Natural killer cell (primary cell): Measurements from ENCODE around the gene ZNF385C. TPM values are rescaled to one million over a fixed set of nuclear protein-coding genes. Genes with fewer than 3 reads are reported as not detected.

Source experiments
- ATAC-seq, 3 donors: fragments of 150-1000 bp in 2 of 3; fragments of 200-7000 bp in 1 of 3; cut with Tn5 transposase; 1 replicate in 1 of 3; 2 replicates in 2 of 3; pipeline ENCODE4 v1.10.0; 2021; ENCODE audit warnings: mild to moderate bottlenecking in 2 of 3, moderate library complexity in 2 of 3
- DNase-seq, 2 donors: peaks; one replicate each; pipeline versions ENCODE4 v3.0.0 to v3.0.0-alpha.2; 2013 to 2021; ENCODE audit warnings: mixed read lengths in 1 of 2
- H3K27ac ChIP-seq: one replicate; pipeline ENCODE4 v1.5.1; 2013; ENCODE audit warnings: mild to moderate bottlenecking, low read length
- H3K27me3 ChIP-seq: one replicate; pipeline ENCODE4 v1.6.1; 2013; ENCODE audit warnings: low read length; ENCODE audit not compliant: control insufficient read depth, insufficient read depth
- H3K36me3 ChIP-seq: one replicate; pipeline ENCODE4 v1.6.1; 2013; ENCODE audit warnings: low read length; ENCODE audit not compliant: control insufficient read depth, insufficient read depth
- H3K4me1 ChIP-seq: one replicate; pipeline ENCODE4 v1.6.1; 2013; ENCODE audit warnings: low read length; ENCODE audit not compliant: control insufficient read depth, insufficient read depth
- H3K4me3 ChIP-seq: one replicate; pipeline ENCODE4 v1.5.1; 2013; ENCODE audit warnings: low read length
- H3K9me3 ChIP-seq: one replicate; pipeline ENCODE4 v1.6.1; 2013; ENCODE audit warnings: low read length; ENCODE audit not compliant: control insufficient read depth, insufficient read depth
- H3K27ac Mint-ChIP-seq, 2 donors: one replicate each; pipeline ENCODE4 v1.8.0; 2022; ENCODE audit warnings: mild to moderate bottlenecking in 2 of 2, mixed read lengths in 2 of 2, moderate library complexity in 1 of 2
- H3K27me3 Mint-ChIP-seq, 2 donors: one replicate each; pipeline ENCODE4 v1.8.0; 2022; ENCODE audit warnings: low read depth in 2 of 2, mixed read lengths in 2 of 2
- H3K36me3 Mint-ChIP-seq: one replicate; pipeline ENCODE4 v1.8.0; 2022; ENCODE audit warnings: mixed read lengths
- H3K4me1 Mint-ChIP-seq, 2 donors: one replicate each; pipeline ENCODE4 v1.8.0; 2022; ENCODE audit warnings: mixed read lengths in 2 of 2
- H3K4me3 Mint-ChIP-seq: one replicate; pipeline ENCODE4 v1.8.0; 2022; ENCODE audit warnings: mild to moderate bottlenecking, moderate library complexity, mixed read lengths
- H3K9me3 Mint-ChIP-seq, 2 donors: one replicate each; pipeline ENCODE4 v1.8.0; 2022; ENCODE audit warnings: mixed read lengths in 2 of 2
- WGBS: methylation state at CpG from one replicate; pipeline ENCODE4 v1.1.7; 2013; ENCODE audit warnings: missing lambda C conversion rate; ENCODE audit not compliant: insufficient coverage; 5-methylcytosine and 5-hydroxymethylcytosine counted together
- intact Hi-C: fragments of 100-400 bp; cut with micrococcal nuclease; formaldehyde crosslinking; loops from one replicate; pipeline ENCODE4 v1.14.2; 2022
- total RNA-seq, 4 donors: library from RNA; stranded (reverse); fragments of 120-200 nt in 1 of 4; gene quantifications; one replicate each; pipeline versions ENCODE4 v1.2.3 to v1.2.4, GENCODE V29; 2013 to 2022
- TF ChIP-seq, protein P1 (sequence below): fragments of 200-600 bp; IDR thresholded peaks from one replicate; pipeline ENCODE4 v1.8.0; 2022; ENCODE audit warnings: antibody characterized with exemption

Gene ZNF385C
- total RNA-seq, 3 donors from 2014 or later (not counting 1 experiment from before 2014, with no cell fraction given) = 0.28 TPM; not detected in 2

DNA sequence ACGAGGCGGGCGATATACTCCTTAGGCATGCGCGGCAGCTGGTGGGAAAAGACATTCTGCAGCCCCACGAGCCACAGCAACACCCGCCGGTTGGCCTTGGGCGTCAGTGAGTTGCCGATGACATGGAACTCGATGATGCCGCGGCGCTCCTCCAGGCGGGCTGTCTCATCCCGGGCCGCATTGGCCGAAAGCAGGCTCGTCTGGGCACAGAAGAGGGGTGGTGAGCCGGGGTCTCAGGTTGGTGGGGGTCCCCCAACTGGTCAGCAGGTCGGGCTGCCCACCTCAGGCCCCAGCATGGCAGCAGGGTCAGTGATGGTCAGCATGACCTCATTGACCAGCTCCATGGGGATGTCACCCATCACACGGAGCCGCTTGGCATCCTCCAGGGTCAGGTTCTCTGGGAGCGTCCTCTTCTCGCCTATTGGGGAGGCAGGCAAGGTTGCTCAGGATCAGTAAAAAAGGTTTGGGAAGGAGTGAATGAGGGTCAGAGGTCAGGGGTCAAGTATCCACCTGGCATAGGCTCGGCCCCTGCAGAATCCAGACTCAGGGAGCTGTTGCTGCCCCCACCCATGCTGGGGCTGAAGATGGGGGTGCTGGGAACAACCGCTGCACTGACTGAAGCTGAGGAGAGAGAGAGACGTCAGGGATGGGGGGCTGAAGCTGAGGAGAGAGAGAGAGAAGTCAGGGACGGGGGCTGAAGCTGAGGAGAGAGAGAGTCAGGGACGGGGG is 19.3 kb upstream of the ZNF385C start:
- H3K9me3 Mint-ChIP-seq = no peaks in the 10 kb centered on the region
- 94% methylated on average over 30 of the region's 30 CpGs for WGBS
- intact Hi-C loops = loop anchor here (5.0 kb wide), 1 partner anchor 380 kb away; no protein-coding TSS in a partner anchor
- H3K9me3 ChIP-seq = no peaks in the 10 kb centered on the region
- DNase-seq = no peak
- no peak overlapping the region for H3K4me3 Mint-ChIP-seq
- no peak for ATAC-seq
- peaks cover 5 to 28% of the 10 kb centered on the region in 2 donors for H3K4me1 Mint-ChIP-seq
- H3K27ac ChIP-seq = no peak overlapping the region
- TF ChIP-seq, protein P1, sequence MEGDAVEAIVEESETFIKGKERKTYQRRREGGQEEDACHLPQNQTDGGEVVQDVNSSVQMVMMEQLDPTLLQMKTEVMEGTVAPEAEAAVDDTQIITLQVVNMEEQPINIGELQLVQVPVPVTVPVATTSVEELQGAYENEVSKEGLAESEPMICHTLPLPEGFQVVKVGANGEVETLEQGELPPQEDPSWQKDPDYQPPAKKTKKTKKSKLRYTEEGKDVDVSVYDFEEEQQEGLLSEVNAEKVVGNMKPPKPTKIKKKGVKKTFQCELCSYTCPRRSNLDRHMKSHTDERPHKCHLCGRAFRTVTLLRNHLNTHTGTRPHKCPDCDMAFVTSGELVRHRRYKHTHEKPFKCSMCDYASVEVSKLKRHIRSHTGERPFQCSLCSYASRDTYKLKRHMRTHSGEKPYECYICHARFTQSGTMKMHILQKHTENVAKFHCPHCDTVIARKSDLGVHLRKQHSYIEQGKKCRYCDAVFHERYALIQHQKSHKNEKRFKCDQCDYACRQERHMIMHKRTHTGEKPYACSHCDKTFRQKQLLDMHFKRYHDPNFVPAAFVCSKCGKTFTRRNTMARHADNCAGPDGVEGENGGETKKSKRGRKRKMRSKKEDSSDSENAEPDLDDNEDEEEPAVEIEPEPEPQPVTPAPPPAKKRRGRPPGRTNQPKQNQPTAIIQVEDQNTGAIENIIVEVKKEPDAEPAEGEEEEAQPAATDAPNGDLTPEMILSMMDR = no peak
- no peaks in the 10 kb centered on the region for H3K36me3 Mint-ChIP-seq
- H3K4me1 ChIP-seq = peaks cover 36% of the 10 kb centered on the region
- H3K36me3 ChIP-seq = peaks cover 3% of the 10 kb centered on the region
- no peak overlapping the region for H3K4me3 ChIP-seq
- H3K27me3 ChIP-seq = no peaks in the 10 kb centered on the region
- H3K27ac Mint-ChIP-seq = peak overlapping the region in 1 of 2 donors; percentile 80
- no peaks in the 10 kb centered on the region for H3K27me3 Mint-ChIP-seq

DNA sequence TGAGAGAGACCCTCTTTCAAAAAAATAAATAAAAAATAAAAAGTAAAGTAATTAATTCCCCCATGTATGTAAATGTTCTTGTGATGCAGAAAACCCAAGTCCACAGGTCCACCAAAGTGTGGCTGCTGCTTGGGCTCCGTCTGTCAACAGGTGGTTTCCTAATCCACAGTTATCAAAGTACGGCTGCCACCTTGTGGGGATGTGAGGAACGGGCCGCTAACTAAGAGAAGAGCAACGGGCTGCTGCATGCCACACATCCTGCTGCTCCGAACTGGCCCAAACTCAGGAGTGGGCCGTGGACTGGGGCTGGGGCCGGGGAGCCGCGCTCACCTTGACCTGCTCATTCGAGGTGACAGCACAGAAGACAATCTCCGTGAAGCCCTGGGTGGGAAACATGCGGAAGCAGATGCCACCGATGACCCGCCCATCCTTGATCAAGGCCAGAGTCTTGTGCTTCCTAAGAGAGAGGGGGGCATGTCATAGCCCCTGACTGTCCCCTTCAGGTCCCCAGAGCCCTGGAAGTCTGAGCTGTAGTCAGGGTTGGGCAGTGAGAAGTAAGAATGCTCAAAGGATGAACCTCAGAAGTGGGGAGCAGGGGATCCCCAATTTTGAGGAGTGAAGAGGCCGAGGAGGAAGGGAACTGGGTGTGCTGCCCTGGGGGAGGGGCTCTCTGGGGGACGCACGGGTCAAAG is 18.6 kb upstream of the ZNF385C start:
- H3K27ac ChIP-seq = peak overlapping the region; percentile 39
- H3K4me3 Mint-ChIP-seq = peak overlapping the region; percentile 25
- WGBS = 46% methylated on average over 18 of the region's 18 CpGs
- peaks cover 9 to 35% of the 10 kb centered on the region in 2 donors for H3K4me1 Mint-ChIP-seq
- DNase-seq = peak; percentile 79 to 92
- H3K9me3 Mint-ChIP-seq = no peaks in the 10 kb centered on the region
- peaks cover 3% of the 10 kb centered on the region for H3K36me3 ChIP-seq
- TF ChIP-seq, protein P1 = peak; percentile 78
- no peaks in the 10 kb centered on the region for H3K36me3 Mint-ChIP-seq
- no peaks in the 10 kb centered on the region for H3K27me3 ChIP-seq
- H3K4me3 ChIP-seq = no peak overlapping the region
- peaks cover 40% of the 10 kb centered on the region for H3K4me1 ChIP-seq
- intact Hi-C loops = loop anchor here (1.0 to 5.0 kb wide), 4 partner anchors 50 to 380 kb away; no protein-coding TSS in a partner anchor
- peak; percentile 56 to 70 (median 60) for ATAC-seq
- peak overlapping the region in 1 of 2 donors; percentile 80 for H3K27ac Mint-ChIP-seq
- H3K27me3 Mint-ChIP-seq = no peaks in the 10 kb centered on the region
- H3K9me3 ChIP-seq = no peaks in the 10 kb centered on the region

DNA sequence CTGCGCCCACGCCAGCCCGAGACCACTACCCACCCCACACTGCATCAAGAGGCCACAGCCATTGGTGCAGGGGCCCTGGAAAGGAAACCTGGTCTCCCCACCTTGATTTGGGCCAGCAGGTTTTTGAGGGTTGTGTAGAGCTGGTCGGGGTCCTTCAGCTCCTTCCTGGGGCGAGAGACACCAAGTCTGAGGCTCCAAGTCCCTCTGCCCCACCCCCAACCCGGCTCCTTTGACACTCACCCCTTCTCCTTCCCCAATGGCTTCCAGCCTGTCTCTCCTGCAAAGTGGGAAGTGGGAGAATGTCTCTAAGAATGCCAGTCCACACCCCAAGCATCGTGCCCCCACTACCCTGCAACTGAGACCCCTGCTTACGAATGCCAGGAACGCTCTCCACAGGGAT is 15.8 kb upstream of the ZNF385C start:
- H3K27ac ChIP-seq = no peak overlapping the region
- WGBS = 95% methylated on average over 6 of the region's 9 CpGs
- peaks cover 11% of the 10 kb centered on the region for H3K36me3 ChIP-seq
- no peaks in the 10 kb centered on the region for H3K27me3 ChIP-seq
- TF ChIP-seq, protein P1 = no peak
- Mint-ChIP-seq H3K27me3 (no peaks in the 10 kb centered on the region), H3K36me3 (no peaks in the 10 kb centered on the region), H3K4me1 (peaks cover 5 to 29% of the 10 kb centered on the region in 2 donors), H3K27ac (peak overlapping the region in 1 of 2 donors; percentile 82), H3K9me3 (no peaks in the 10 kb centered on the region), H3K4me3 (peak overlapping the region; percentile 17)
- no peak for ATAC-seq
- DNase-seq = no peak
- H3K9me3 ChIP-seq = no peaks in the 10 kb centered on the region
- H3K4me1 ChIP-seq = peaks cover 40% of the 10 kb centered on the region
- intact Hi-C loops = no loop called here
- H3K4me3 ChIP-seq = no peak overlapping the region
